Endothelial cell (in vitro differentiated cells): ENCODE data around the gene TSHZ2. TPM values are rescaled to one million over a fixed set of nuclear protein-coding genes. Genes with fewer than 3 reads are reported as not detected.

ENCODE experiments used
- DNase-seq: peaks from one replicate; pipeline ENCODE4 v3.0.0; 2021; ENCODE audit warnings: low spot score
- H3K27ac Mint-ChIP-seq: one replicate; pipeline ENCODE4 v1.8.0; 2021; ENCODE audit warnings: mixed read lengths, inconsistent platforms; ENCODE audit not compliant: unreplicated experiment
- H3K27me3 Mint-ChIP-seq: one replicate; pipeline ENCODE4 v1.8.0; 2021; ENCODE audit warnings: mild to moderate bottlenecking, moderate library complexity, mixed read lengths, inconsistent platforms; ENCODE audit not compliant: unreplicated experiment
- H3K36me3 Mint-ChIP-seq: one replicate; pipeline ENCODE4 v1.8.0; 2021; ENCODE audit warnings: mild to moderate bottlenecking, low read depth, mixed read lengths, inconsistent platforms; ENCODE audit not compliant: unreplicated experiment
- H3K4me1 Mint-ChIP-seq: one replicate; pipeline ENCODE4 v1.8.0; 2021; ENCODE audit warnings: mild to moderate bottlenecking, mixed read lengths, inconsistent platforms; ENCODE audit not compliant: unreplicated experiment
- H3K4me3 Mint-ChIP-seq: one replicate; pipeline ENCODE4 v1.8.0; 2021; ENCODE audit warnings: mild to moderate bottlenecking, mixed read lengths, inconsistent platforms; ENCODE audit not compliant: unreplicated experiment
- H3K9me3 Mint-ChIP-seq: one replicate; pipeline ENCODE4 v1.8.0; 2021; ENCODE audit warnings: mixed read lengths, inconsistent platforms; ENCODE audit not compliant: unreplicated experiment
- total RNA-seq: library from RNA; stranded (reverse); fragmentation: NEBNext Ultra II Directional; extraction: Animal tissue kit (Norgen Biotek cat#: 25700); gene quantifications from one replicate; pipeline ENCODE4 v1.2.1, GENCODE V29; 2021; ENCODE audit not compliant: unreplicated experiment
- TF ChIP-seq, protein P1 (sequence below): fragments of 200-600 bp; sonication (generic); IDR thresholded peaks from one replicate; pipeline ENCODE4 v1.5.0; 2021; ENCODE audit warnings: antibody characterized with exemption; ENCODE audit not compliant: unreplicated experiment

The TSHZ2 gene
- total RNA-seq, 1 donor from 2014 or later, result 2.3 TPM

GRCh38 chr20:53116733-53117132 is 144.6 kb downstream of the TSHZ2 start:
- no peaks in the 10 kb centered on the region for H3K4me1 Mint-ChIP-seq

DNA sequence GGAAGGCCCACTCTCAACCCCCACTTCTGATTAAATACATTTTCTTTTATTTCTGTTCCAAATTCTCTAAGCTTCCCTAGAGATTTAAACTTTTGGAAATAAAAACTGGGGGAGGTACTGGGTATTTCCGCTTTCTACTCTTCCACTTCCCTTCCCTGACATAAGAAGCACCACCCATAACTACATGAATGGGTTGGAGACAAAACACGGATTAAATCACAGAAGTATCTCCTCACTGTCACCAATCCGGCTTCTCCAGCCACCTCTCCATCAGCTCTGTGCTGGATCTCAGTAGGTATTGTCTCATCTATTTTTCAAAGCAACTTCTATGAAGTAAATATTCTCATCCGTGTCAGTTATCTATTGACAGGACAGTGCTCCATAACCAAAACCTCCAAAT is 150.7 kb downstream of the TSHZ2 start:
- Mint-ChIP-seq H3K4me1 (peaks cover 14% of the 10 kb centered on the region), H3K27me3 (peaks cover 2% of the 10 kb centered on the region), H3K4me3 (no peak overlapping the region), H3K27ac (no peak overlapping the region), H3K9me3 (no peaks in the 10 kb centered on the region), H3K36me3 (no peaks in the 10 kb centered on the region)
- DNase-seq, result no peak
- TF ChIP-seq, protein P1, sequence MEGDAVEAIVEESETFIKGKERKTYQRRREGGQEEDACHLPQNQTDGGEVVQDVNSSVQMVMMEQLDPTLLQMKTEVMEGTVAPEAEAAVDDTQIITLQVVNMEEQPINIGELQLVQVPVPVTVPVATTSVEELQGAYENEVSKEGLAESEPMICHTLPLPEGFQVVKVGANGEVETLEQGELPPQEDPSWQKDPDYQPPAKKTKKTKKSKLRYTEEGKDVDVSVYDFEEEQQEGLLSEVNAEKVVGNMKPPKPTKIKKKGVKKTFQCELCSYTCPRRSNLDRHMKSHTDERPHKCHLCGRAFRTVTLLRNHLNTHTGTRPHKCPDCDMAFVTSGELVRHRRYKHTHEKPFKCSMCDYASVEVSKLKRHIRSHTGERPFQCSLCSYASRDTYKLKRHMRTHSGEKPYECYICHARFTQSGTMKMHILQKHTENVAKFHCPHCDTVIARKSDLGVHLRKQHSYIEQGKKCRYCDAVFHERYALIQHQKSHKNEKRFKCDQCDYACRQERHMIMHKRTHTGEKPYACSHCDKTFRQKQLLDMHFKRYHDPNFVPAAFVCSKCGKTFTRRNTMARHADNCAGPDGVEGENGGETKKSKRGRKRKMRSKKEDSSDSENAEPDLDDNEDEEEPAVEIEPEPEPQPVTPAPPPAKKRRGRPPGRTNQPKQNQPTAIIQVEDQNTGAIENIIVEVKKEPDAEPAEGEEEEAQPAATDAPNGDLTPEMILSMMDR, result no peak

More at GRCh38 chr20:53116733-53117132, 144.6 kb downstream of the TSHZ2 start:
- Mint-ChIP-seq H3K27ac (no peak overlapping the region), H3K4me3 (no peak overlapping the region), H3K27me3 (peaks cover 4% of the 10 kb centered on the region), H3K9me3 (no peaks in the 10 kb centered on the region), H3K36me3 (no peaks in the 10 kb centered on the region)
- TF ChIP-seq, protein P1, result no peak
- DNase-seq, result no peak

DNA sequence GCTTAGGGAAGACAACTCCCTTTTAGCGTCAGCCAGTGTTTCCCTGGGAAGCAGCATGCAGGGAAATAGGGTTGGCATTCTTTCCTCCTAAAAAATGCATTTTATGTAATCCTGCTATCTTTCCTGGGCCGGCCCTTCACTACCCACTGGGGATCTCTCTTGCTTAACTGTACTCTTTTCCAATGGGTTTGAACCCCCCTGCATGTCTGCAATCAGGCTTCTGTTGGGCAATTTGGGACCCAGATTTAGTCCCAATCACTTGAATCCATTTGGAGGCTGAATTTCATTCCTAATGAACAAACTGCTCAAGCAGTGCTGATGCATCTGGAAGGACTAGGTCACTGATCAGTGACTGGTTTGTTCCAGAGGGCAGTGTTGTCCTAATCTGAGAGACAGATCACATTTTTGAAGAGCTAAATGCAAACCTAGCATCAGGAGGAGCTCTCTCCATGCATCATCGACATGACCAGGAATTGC is 152.0 kb downstream of the TSHZ2 start:
- peaks cover 3% of the 10 kb centered on the region for H3K27me3 Mint-ChIP-seq
- DNase-seq, result no peak
- H3K27ac Mint-ChIP-seq, result no peak overlapping the region
- no peaks in the 10 kb centered on the region for H3K36me3 Mint-ChIP-seq
- H3K4me1 Mint-ChIP-seq, result peaks cover 14% of the 10 kb centered on the region
- no peak overlapping the region for H3K4me3 Mint-ChIP-seq
- no peaks in the 10 kb centered on the region for H3K9me3 Mint-ChIP-seq
- TF ChIP-seq, protein P1, result no peak

GRCh38 chr20:53124803-53125202 is 152.6 kb downstream of the TSHZ2 start:
- H3K36me3 Mint-ChIP-seq, result no peaks in the 10 kb centered on the region
- peaks cover 14% of the 10 kb centered on the region for H3K4me1 Mint-ChIP-seq
- TF ChIP-seq, protein P1, result no peak
- H3K9me3 Mint-ChIP-seq, result no peaks in the 10 kb centered on the region
- DNase-seq, result no peak
- peaks cover 3% of the 10 kb centered on the region for H3K27me3 Mint-ChIP-seq
- H3K27ac Mint-ChIP-seq, result no peak overlapping the region
- no peak overlapping the region for H3K4me3 Mint-ChIP-seq

- no peak for DNase-seq
- no peaks in the 10 kb centered on the region for H3K9me3 Mint-ChIP-seq
These were observed 154.0 kb downstream of the TSHZ2 start for GRCh38 chr20:53126185-53126584.

More at GRCh38 chr20:53126185-53126584, 154.0 kb downstream of the TSHZ2 start:
- Mint-ChIP-seq H3K4me3 (no peak overlapping the region), H3K36me3 (no peaks in the 10 kb centered on the region), H3K27me3 (peaks cover 2% of the 10 kb centered on the region), H3K27ac (no peak overlapping the region), H3K4me1 (peaks cover 14% of the 10 kb centered on the region)
- TF ChIP-seq, protein P1, result no peak
